KMS-11 (cell line): ENCODE results near the gene ENTR1.

Experiments
- H2AFZ ChIP-seq: fragments of 200-600 bp; sonication (generic); 2 replicates; pipeline ENCODE4 v1.6.1; 2016; ENCODE audit warnings: antibody characterized with exemption, mixed run types, low read depth
- H3K27ac ChIP-seq: fragments of 200-600 bp; sonication (generic); 2 replicates; pipeline ENCODE4 v1.6.1; 2016; ENCODE audit warnings: mild to moderate bottlenecking, mixed run types
- H3K27me3 ChIP-seq: fragments of 200-600 bp; sonication (generic); 2 replicates; pipeline ENCODE4 v1.6.1; 2017; ENCODE audit warnings: mild to moderate bottlenecking, low read depth, mixed run types, moderate library complexity; ENCODE audit not compliant: insufficient read depth
- H3K36me3 ChIP-seq: fragments of 200-600 bp; sonication (generic); 2 replicates; pipeline ENCODE4 v1.6.1; 2017; ENCODE audit warnings: mild to moderate bottlenecking, mixed run types; ENCODE audit not compliant: insufficient read depth
- H3K4me1 ChIP-seq: fragments of 200-600 bp; sonication (generic); 2 replicates; pipeline ENCODE4 v1.6.1; 2016; ENCODE audit warnings: mild to moderate bottlenecking, low read depth, mixed run types; ENCODE audit not compliant: poor library complexity, severe bottlenecking
- H3K4me2 ChIP-seq: fragments of 200-600 bp; sonication (generic); 2 replicates; pipeline ENCODE4 v1.7.0; 2016; ENCODE audit warnings: mild to moderate bottlenecking, mixed run types
- H3K4me3 ChIP-seq: fragments of 200-600 bp; sonication (generic); IDR thresholded peaks from 2 replicates; pipeline ENCODE4 v1.6.1; 2017; ENCODE audit warnings: low read depth, low read length, mixed read lengths; ENCODE audit not compliant: insufficient read depth
- H3K79me2 ChIP-seq: fragments of 200-600 bp; sonication (generic); 2 replicates; pipeline ENCODE4 v1.6.1; 2016; ENCODE audit warnings: low read depth, mixed run types; ENCODE audit not compliant: insufficient read depth
- H3K9ac ChIP-seq: fragments of 200-600 bp; sonication (generic); 2 replicates; pipeline ENCODE4 v1.6.1; 2016; ENCODE audit warnings: mild to moderate bottlenecking, mixed run types
- H4K20me1 ChIP-seq: fragments of 200-600 bp; sonication (generic); 2 replicates; pipeline ENCODE4 v1.6.1; 2016; ENCODE audit warnings: mild to moderate bottlenecking, mixed run types; ENCODE audit not compliant: insufficient read depth
- CTCF ChIP-seq: fragments of 200-600 bp; sonication (generic); conservative IDR thresholded peaks from 2 replicates; pipeline ENCODE4 v1.6.1; 2017; ENCODE audit warnings: low read depth, mild to moderate bottlenecking, antibody characterized with exemption, low read length, moderate library complexity, mixed read lengths

Gene ENTR1

GRCh38 chr9:136353757-136354488 is 56.5 kb downstream of the ENTR1 start:
- no peak overlapping the region for H3K27ac ChIP-seq
- TF ChIP-seq CTCF = no peak
- H3K27me3 ChIP-seq = peaks cover 72% of the 10 kb centered on the region
- H3K79me2 ChIP-seq = no peaks in the 10 kb centered on the region
- H3K4me1 ChIP-seq = no peaks in the 10 kb centered on the region
- no peak overlapping the region for H2AFZ ChIP-seq
- H3K36me3 ChIP-seq = no peaks in the 10 kb centered on the region
- no peak overlapping the region for H3K9ac ChIP-seq
- H4K20me1 ChIP-seq = no peaks in the 10 kb centered on the region
- H3K4me3 ChIP-seq = no peak overlapping the region
- H3K4me2 ChIP-seq = no peak overlapping the region

- H3K4me2 ChIP-seq = no peak overlapping the region
- no peaks in the 10 kb centered on the region for H3K79me2 ChIP-seq
- no peak for TF ChIP-seq CTCF
- no peak overlapping the region for H3K27ac ChIP-seq
- no peaks in the 10 kb centered on the region for H3K4me1 ChIP-seq
- no peak overlapping the region for H3K9ac ChIP-seq
- peaks cover 79% of the 10 kb centered on the region for H3K27me3 ChIP-seq
- no peaks in the 10 kb centered on the region for H3K36me3 ChIP-seq
- H4K20me1 ChIP-seq = no peaks in the 10 kb centered on the region
- H3K4me3 ChIP-seq = no peak overlapping the region
- no peak overlapping the region for H2AFZ ChIP-seq
Observed at GRCh38 chr9:136353088-136353487, 57.3 kb downstream of the ENTR1 start.

- H3K27ac ChIP-seq = no peak overlapping the region
- no peaks in the 10 kb centered on the region for H3K79me2 ChIP-seq
- no peak overlapping the region for H3K4me2 ChIP-seq
- no peak for TF ChIP-seq CTCF
- no peaks in the 10 kb centered on the region for H4K20me1 ChIP-seq
- H2AFZ ChIP-seq = no peak overlapping the region
- no peak overlapping the region for H3K9ac ChIP-seq
- H3K4me3 ChIP-seq = no peak overlapping the region
- peaks cover 83% of the 10 kb centered on the region for H3K27me3 ChIP-seq
- H3K36me3 ChIP-seq = no peaks in the 10 kb centered on the region
- no peaks in the 10 kb centered on the region for H3K4me1 ChIP-seq
Observed at GRCh38 chr9:136352682-136353081, 57.7 kb downstream of the ENTR1 start.
